ENCODE measurements around the gene SMYD4.

Gene SMYD4

GRCh38 chr17:1730326-1731193 lies 99.1 kb downstream of the SMYD4 start:
- ChIA-PET CTCF (interaction anchor here (0.7 to 1.2 kb wide), 2 partner anchors 8 to 10 kb away, joined by 3 to 5 read pairs; no protein-coding TSS in a partner anchor), POLR2A (interaction anchor here (1.3 kb wide), 1 partner anchor 39 kb away, joined by 5 read pairs; no protein-coding TSS in a partner anchor)
- H3K36me3 ChIP-seq (ENCODE audit: control insufficient read depth in 2 of 2, insufficient read depth in 1 of 2, low read length in 2 of 2) = peaks cover 0 to 38% of the 10 kb centered on the region in 2 experiments; a peak in 2 of 3 replicates
- no peak overlapping the region for H3K27ac ChIP-seq (ENCODE audit: extremely low read depth, low read depth, low read length)
- no peaks in the 10 kb centered on the region for H3K9me3 ChIP-seq (ENCODE audit: control insufficient read depth, insufficient read depth, low read depth, low read length)
- H3K4me3 ChIP-seq (ENCODE audit: low read depth, low read length) = no peak overlapping the region
- TF ChIP-seq ZNF335 (tag by site-specific recombination; conservative IDR thresholded peaks at IDR 0.05) (no peak), SALL2 (tag by site-specific recombination; IDR thresholded peaks at IDR 0.05; ENCODE audit: borderline replicate concordance) (no peak), ZNF416 (tag by site-specific recombination; IDR thresholded peaks at IDR 0.05) (no peak), ZNF561 (tag by site-specific recombination; IDR thresholded peaks at IDR 0.05; ENCODE audit: borderline replicate concordance) (no peak), ZIC2 (tag by site-specific recombination; IDR thresholded peaks at IDR 0.05) (no peak), ZBTB10 (tag by site-specific recombination; IDR thresholded peaks at IDR 0.05) (no peak), SP7 (tag by site-specific recombination; IDR thresholded peaks at IDR 0.05) (no peak), ZNF610 (tag by site-specific recombination; IDR thresholded peaks at IDR 0.05; ENCODE audit: borderline replicate concordance) (no peak), ZNF10 (tag by site-specific recombination; IDR thresholded peaks at IDR 0.05) (no peak), ZNF433 (tag by site-specific recombination; IDR thresholded peaks at IDR 0.05; ENCODE audit: low read depth) (no peak), SCRT1 (tag by site-specific recombination; IDR thresholded peaks at IDR 0.05; ENCODE audit: borderline replicate concordance) (no peak), ZNF645 (tag by site-specific recombination; IDR thresholded peaks at IDR 0.05) (no peak), HOXA7 (CRISPR knock-in tag; IDR thresholded peaks at IDR 0.05; ENCODE audit: borderline replicate concordance) (no peak), ZFP69B (tag by site-specific recombination; IDR thresholded peaks at IDR 0.05) (no peak), ZNF16 (tag by site-specific recombination; IDR thresholded peaks at IDR 0.05; ENCODE audit: low read depth) (no peak), ZNF214 (tag by site-specific recombination; IDR thresholded peaks at IDR 0.05; ENCODE audit: borderline replicate concordance) (no peak)
- no peaks in the 10 kb centered on the region for H3K4me1 ChIP-seq (ENCODE audit: control insufficient read depth, insufficient read depth, low read length)

GRCh38 chr17:1729966-1730325 lies 99.8 kb downstream of the SMYD4 start:
- POLR2A ChIA-PET = interaction anchor here (1.3 kb wide), 1 partner anchor 40 kb away, joined by 5 read pairs; no protein-coding TSS in a partner anchor
- Histone ChIP-seq H3K4me3 (ENCODE audit: low read depth, low read length) (no peak overlapping the region), H3K36me3 (ENCODE audit: control insufficient read depth in 2 of 2, insufficient read depth in 1 of 2, low read length in 2 of 2) (peaks cover 0 to 38% of the 10 kb centered on the region in 2 experiments; a peak in 2 of 3 replicates), H3K4me1 (ENCODE audit: control insufficient read depth, insufficient read depth, low read length) (no peaks in the 10 kb centered on the region), H3K27ac (ENCODE audit: extremely low read depth, low read depth, low read length) (no peak overlapping the region), H3K9me3 (ENCODE audit: control insufficient read depth, insufficient read depth, low read depth, low read length) (no peaks in the 10 kb centered on the region)
- CTCF ChIA-PET = no interaction called here
- TF ChIP-seq SCRT2 (tag by site-specific recombination; IDR thresholded peaks at IDR 0.05) = peak; percentile 40; the same call in 1 of the 2 replicates
- no peak for TF ChIP-seq ZNF398 (tag by site-specific recombination; IDR thresholded peaks at IDR 0.05)
- TF ChIP-seq ZNF830 (tag by site-specific recombination; IDR thresholded peaks at IDR 0.05; ENCODE audit: low read depth) = no peak
- no peak for TF ChIP-seq ZNF514 (tag by site-specific recombination; IDR thresholded peaks at IDR 0.05)
- no peak for TF ChIP-seq HOXD13 (CRISPR knock-in tag; IDR thresholded peaks at IDR 0.05; ENCODE audit: borderline replicate concordance)
- TF ChIP-seq RBAK (tag by site-specific recombination; IDR thresholded peaks at IDR 0.05) = no peak
- peak; percentile 70 for TF ChIP-seq ZNF600 (tag by site-specific recombination; IDR thresholded peaks at IDR 0.05)
- TF ChIP-seq ZNF341 (tag by site-specific recombination; IDR thresholded peaks at IDR 0.05; ENCODE audit: low read depth) = peak; percentile 55; the same call in 1 of the 2 replicates
- no peak for TF ChIP-seq KLF17 (tag by site-specific recombination; IDR thresholded peaks at IDR 0.05)
- no peak for TF ChIP-seq ZXDB (tag by site-specific recombination; IDR thresholded peaks at IDR 0.05)
- no peak for TF ChIP-seq ZNF121 (tag by site-specific recombination; IDR thresholded peaks at IDR 0.05)
- no peak for TF ChIP-seq ZNF24 (tag by site-specific recombination; IDR thresholded peaks at IDR 0.05)
- no peak for TF ChIP-seq ZNF510 (tag by site-specific recombination; IDR thresholded peaks at IDR 0.05; ENCODE audit: insufficient replicate concordance)

Measured in HEK293 (cell line).